MCF 10A (cell line): ENCODE data around the gene PDPN. TPM values are rescaled to one million over a fixed set of nuclear protein-coding genes. Genes with fewer than 3 reads are reported as not detected.
A peak's percentile ranks its signal among the peaks of the same experiment; 100 is the strongest.
"Not testable (repeated sequence)": the region's sequence is repeated elsewhere in the genome, so short reads cannot be mapped to it uniquely, and the experiment has no call there.

Source experiments
- BruUV-seq: library from RNA; stranded (reverse); fragments of 400-500 nt; replicated peaks from 2 replicates; lab custom pipeline; 2021; lab: Mats Ljungman, UMichigan
- CTCF ChIA-PET: fragments of 300-600 bp; sonication (Branson Sonifier 250); formaldehyde crosslinking; extraction: SDS; loops from one replicate; lab custom pipeline; 2021; ENCODE audit warnings: antibody characterized with exemption, inconsistent platforms; lab: Yijun Ruan, JAX
- POLR2A ChIA-PET: fragments of 300-600, 350-650 bp; sonication (Branson Sonifier 250); formaldehyde crosslinking; extraction: SDS; loops from one replicate; lab custom pipeline; 2020; ENCODE audit warnings: antibody characterized with exemption, inconsistent platforms; lab: Yijun Ruan, JAX
- DNase-seq: peaks from one replicate; pipeline ENCODE4 v3.0.0-alpha.2; 2018; ENCODE audit not compliant: unreplicated experiment
- H3K27ac Mint-ChIP-seq: one replicate; pipeline ENCODE4 v1.8.0; 2022; ENCODE audit warnings: mild to moderate bottlenecking, low read depth, mixed read lengths; ENCODE audit not compliant: unreplicated experiment
- H3K27me3 Mint-ChIP-seq: one replicate; pipeline ENCODE4 v1.8.0; 2022; ENCODE audit warnings: mixed read lengths; ENCODE audit not compliant: insufficient read depth, unreplicated experiment
- H3K36me3 Mint-ChIP-seq: one replicate; pipeline ENCODE4 v1.8.0; 2022; ENCODE audit warnings: mild to moderate bottlenecking, moderate library complexity, mixed read lengths; ENCODE audit not compliant: insufficient read depth, unreplicated experiment
- H3K4me1 Mint-ChIP-seq: one replicate; pipeline ENCODE4 v1.8.0; 2022; ENCODE audit warnings: mixed read lengths; ENCODE audit not compliant: insufficient read depth, unreplicated experiment
- H3K4me3 Mint-ChIP-seq: one replicate; pipeline ENCODE4 v1.8.0; 2022; ENCODE audit warnings: mild to moderate bottlenecking, moderate library complexity, mixed read lengths; ENCODE audit not compliant: unreplicated experiment
- H3K9me3 Mint-ChIP-seq: one replicate; pipeline ENCODE4 v1.8.0; 2022; ENCODE audit warnings: mixed read lengths; ENCODE audit not compliant: unreplicated experiment
- CTCF ChIP-seq: fragments of 200-600 bp; IDR thresholded peaks from one replicate; pipeline ENCODE4 v1.8.0; 2022; ENCODE audit warnings: antibody characterized with exemption, mild to moderate bottlenecking; ENCODE audit not compliant: unreplicated experiment
- intact Hi-C: fragments of 100-400 bp; cut with micrococcal nuclease; formaldehyde crosslinking; loops from 2 replicates; pipeline ENCODE4 v1.14.1; 2022
- total RNA-seq: library from RNA; stranded (reverse); gene quantifications from 2 replicates; pipeline ENCODE4 v1.2.3, GENCODE V29; 2022

Gene PDPN
- total RNA-seq, 1 experiment from 2014 or later: 35.1 TPM

DNA sequence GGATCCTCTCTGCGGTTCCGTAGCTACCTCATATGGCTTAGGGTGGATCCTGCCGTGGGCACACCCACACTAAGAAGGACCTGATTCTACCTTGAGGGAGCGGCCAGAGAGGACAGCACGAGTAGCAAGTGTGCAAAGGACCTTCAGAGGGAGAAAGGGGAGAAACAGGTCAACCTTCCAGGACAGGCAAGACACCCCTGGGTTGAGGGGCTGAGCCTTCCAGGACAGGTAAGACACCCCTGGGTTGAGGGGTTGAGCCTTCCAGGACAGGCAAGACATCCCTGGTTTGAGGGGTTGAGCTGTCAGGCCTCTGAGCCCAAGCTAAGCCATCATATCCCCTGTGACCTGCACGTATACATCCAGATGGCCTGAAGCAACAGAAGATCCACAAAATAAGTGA, 23.1 kb upstream of the PDPN start:
- Mint-ChIP-seq H3K9me3 (no peaks in the 10 kb centered on the region), H3K27ac (no peak overlapping the region), H3K36me3 (no peaks in the 10 kb centered on the region), H3K4me1 (no peaks in the 10 kb centered on the region), H3K27me3 (peaks cover 17% of the 10 kb centered on the region), H3K4me3 (no peak overlapping the region)
- BruUV-seq: no TSS peak
- DNase-seq: no peak
- no peak for TF ChIP-seq CTCF
- ChIA-PET POLR2A (no interaction called here), CTCF (no interaction called here)
- intact Hi-C loops: no loop called here

DNA sequence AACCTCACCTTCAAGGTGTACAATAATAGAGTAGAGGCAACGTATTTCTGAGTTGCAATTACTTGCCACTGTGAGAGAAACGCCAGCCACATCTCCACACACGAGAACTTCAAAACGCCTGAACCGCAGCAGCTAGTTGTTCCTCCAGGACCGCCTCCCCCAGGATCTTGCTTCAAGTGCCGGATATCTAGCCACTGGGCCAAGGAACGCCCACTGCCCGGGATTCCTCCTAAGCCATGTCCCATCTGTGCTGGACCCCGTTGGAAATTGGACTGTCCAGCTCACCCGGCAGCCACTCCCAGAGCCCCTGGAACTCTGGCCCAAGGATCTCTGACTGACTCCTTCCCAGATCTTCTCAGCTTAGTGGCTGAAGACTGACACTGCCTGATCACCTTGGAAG, 20.7 kb upstream of the PDPN start:
- POLR2A ChIA-PET, H3K4me3 Mint-ChIP-seq, CTCF ChIA-PET, DNase-seq, H3K27ac Mint-ChIP-seq, H3K4me1 Mint-ChIP-seq, intact Hi-C loops, H3K9me3 Mint-ChIP-seq, BruUV-seq, H3K36me3 Mint-ChIP-seq: not testable (repeated sequence)
- peaks cover 17% of the 10 kb centered on the region for H3K27me3 Mint-ChIP-seq

DNA sequence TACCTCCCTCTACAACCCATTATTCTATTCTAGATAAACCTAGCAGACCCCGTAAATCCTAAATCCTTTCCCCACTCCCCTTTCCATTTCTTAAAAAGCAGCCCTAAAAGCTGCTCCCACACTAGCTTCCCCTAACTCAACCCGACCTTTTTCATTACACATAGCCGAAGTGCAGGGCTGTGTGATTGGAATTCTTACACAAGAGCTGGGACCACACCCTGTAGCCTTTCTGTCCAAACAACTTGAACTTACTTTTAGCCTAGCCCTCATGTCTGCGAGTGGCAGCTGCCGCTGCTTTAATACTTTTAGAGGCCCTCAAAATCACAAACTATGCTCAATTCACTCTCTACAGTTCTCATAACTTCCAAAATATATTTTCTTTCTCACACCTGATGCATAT, 19.6 kb upstream of the PDPN start:
- intact Hi-C loops: no loop called here
- TF ChIP-seq CTCF: no peak
- CTCF ChIA-PET: interaction anchor here (0.5 to 1.6 kb wide), 2 partner anchors 20 to 488 kb away, joined by 3 to 6 read pairs; no protein-coding TSS in a partner anchor

GRCh38 chr1:13570435-13570834, 13.2 kb upstream of the PDPN start:
- H3K36me3 Mint-ChIP-seq, intact Hi-C loops, BruUV-seq, H3K27me3 Mint-ChIP-seq, H3K27ac Mint-ChIP-seq, H3K4me3 Mint-ChIP-seq, DNase-seq, H3K4me1 Mint-ChIP-seq, H3K9me3 Mint-ChIP-seq: not testable (repeated sequence)
- ChIA-PET CTCF (interaction anchor here (0.6 to 1.6 kb wide), 3 partner anchors 11 to 42 kb away, joined by 3 to 5 read pairs (median 4); no protein-coding TSS in a partner anchor), POLR2A (interaction anchor here (1.0 kb wide), 2 partner anchors 12 to 14 kb away, joined by 3 to 4 read pairs; no protein-coding TSS in a partner anchor)

More for the DNA sequence above, 19.6 kb upstream of the PDPN start:
- no peak overlapping the region for H3K4me3 Mint-ChIP-seq
- H3K27ac Mint-ChIP-seq: no peak overlapping the region
- H3K27me3 Mint-ChIP-seq: peaks cover 17% of the 10 kb centered on the region
- no peaks in the 10 kb centered on the region for H3K4me1 Mint-ChIP-seq
- H3K9me3 Mint-ChIP-seq: no peaks in the 10 kb centered on the region
- no TSS peak for BruUV-seq
- POLR2A ChIA-PET: interaction anchor here (0.6 to 0.9 kb wide), 2 partner anchors 56 to 887 kb away, joined by 3 read pairs; no protein-coding TSS in a partner anchor
- no peaks in the 10 kb centered on the region for H3K36me3 Mint-ChIP-seq
- DNase-seq: no peak

DNA sequence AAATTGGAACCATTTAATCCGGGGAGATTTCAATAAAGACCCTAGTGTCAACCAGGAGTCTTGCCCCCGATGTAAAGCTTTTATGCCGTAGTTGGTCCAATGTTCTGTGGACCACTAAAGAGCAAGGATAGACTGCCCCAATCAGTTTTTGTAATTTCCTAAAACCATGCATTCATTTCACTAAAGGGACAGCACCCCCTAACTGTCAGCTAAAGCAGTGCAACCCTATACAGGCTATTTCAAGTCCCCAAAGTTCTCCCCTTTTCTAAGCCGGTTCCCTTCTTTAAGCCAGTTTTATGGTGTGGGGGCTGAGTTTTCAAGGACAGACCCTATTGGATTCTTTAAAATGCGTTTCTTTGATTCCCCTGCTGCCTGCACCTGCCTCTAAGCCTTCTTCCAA, 12.7 kb upstream of the PDPN start:
- Mint-ChIP-seq H3K27me3 (no peaks in the 10 kb centered on the region), H3K27ac (no peak overlapping the region), H3K9me3 (no peaks in the 10 kb centered on the region), H3K36me3 (no peaks in the 10 kb centered on the region), H3K4me3 (no peak overlapping the region), H3K4me1 (no peaks in the 10 kb centered on the region)
- no TSS peak for BruUV-seq
- peak; percentile 61 for TF ChIP-seq CTCF
- CTCF ChIA-PET: interaction anchor here (0.6 to 1.6 kb wide), 3 partner anchors 11 to 41 kb away, joined by 3 to 5 read pairs (median 4); no protein-coding TSS in a partner anchor
- intact Hi-C loops: no loop called here
- POLR2A ChIA-PET: interaction anchor here (1.0 kb wide), 2 partner anchors 12 to 15 kb away, joined by 3 to 4 read pairs; no protein-coding TSS in a partner anchor
- peak; percentile 27 for DNase-seq
